Endometrium (tissue), 2 donors: ENCODE results near the gene CHERP.
"Not testable (repeated sequence)": the region's sequence is repeated elsewhere in the genome, so short reads cannot be mapped to it uniquely, and the experiment has no call there.

Source experiments
- FAIRE-seq: peaks from 2 replicates; lab custom pipeline; 2012; peaks lifted over from hg19 to GRCh38; lab: Jason Lieb, UNC
- donor health status: control.
- donor health status: control.

Gene CHERP

DNA sequence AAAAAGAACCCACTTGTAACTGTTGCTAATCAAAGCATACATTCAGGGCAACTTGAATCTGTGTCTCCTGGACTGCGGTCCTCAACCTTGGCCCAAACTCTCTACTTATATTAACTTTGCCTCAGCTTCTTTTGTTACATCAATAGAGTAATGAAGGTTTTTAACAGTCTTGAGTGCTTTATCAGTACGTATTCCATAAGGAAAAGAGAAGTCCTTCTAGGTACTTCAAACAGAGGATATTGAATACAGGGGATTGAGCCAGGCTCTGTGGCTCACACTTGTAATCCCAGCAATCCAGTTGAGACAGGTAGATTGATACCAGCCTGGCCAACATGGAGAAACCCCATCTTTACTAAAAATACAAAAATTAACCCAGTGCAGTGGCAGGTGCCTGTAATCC lies 69.2 kb downstream of the CHERP start:
- no peak for FAIRE-seq

DNA sequence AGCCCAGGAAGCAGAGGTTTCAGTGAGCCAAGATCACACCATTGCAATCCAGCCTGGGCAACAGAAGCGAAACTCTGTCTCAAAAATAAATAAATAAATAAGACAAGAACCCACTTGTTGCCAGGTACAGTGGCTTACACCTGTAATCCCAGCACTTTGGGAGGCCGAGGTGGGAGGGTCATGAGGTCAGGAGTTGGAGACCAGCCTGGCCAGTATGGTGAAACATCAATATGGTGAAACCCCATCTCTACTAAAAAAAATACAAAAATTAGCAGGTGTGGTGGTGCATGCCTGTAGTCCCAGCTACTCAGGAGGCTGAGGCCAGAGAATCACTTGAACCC lies 69.7 kb downstream of the CHERP start:
- not testable (repeated sequence) for FAIRE-seq

DNA sequence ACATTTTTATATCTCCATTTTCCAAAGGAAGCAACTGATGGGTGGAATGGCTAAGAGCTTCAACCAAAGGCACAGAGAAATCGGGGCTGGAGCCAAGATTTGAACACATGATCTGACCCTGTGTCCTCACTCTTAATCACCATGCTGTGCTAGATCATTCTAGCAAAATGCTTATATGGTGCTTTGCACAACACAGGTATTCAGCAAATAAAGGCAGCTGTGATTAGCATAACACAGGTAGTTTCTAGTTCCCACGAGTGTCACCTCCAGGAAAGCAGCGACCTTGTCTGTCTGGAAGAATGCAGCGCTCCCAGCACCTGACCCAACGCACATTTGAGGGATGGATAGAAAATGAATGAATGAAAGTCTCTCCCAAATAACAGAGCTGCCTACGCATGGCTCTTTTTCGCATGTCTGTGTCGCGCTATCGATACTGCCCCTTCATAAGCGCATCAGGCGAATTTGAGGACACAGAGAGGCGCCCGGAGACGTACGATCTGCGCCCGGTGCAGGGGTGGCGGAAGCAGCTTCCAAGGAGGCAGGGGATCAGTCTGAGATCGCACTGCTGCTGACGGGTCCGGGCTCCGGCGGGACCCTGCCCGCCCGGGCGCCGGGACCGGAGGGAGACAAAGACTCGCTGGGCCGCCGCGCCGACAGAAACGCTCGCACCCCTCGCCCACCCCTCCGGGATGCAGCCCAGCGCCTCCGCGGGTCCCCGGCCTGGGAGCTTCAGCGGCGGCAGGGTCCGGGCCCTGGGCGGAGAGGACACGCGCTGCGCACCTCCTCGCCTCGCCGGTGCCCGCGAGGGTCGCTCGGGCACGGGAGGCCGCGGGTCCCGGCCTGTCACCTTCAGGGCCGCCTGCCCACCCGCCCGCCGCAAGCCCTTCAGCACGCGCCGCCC lies 71.1 kb downstream of the CHERP start:
- FAIRE-seq = no peak

DNA sequence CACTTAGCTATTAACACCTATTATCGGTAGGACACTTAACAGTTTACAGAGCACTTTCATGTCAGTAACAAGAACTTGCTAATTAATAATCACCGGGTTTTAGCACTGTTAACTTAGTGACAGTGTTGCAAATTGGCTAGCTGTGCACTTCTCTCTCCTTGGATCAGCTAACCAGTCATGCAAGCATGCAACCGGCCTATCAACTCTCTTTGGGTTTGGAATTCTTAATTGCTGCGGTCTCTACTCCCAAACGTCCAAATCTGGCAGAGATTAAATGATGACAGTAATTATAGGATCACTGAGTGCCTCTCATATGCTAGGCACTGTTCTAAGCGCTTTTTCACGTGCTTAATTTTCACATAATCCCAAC lies 71.7 kb downstream of the CHERP start:
- no peak for FAIRE-seq
